T-cell (primary cell): ENCODE data around the gene DBN1. TPM values are rescaled to one million over a fixed set of nuclear protein-coding genes. Genes with fewer than 3 reads are reported as not detected.

Experiments
- ATAC-seq, 4 experiments: fragments of 200-7000 bp in 3 of 4; fragments of 150-1000 bp in 1 of 4; cut with Tn5 transposase; replicated peaks in 1 of 4; 1 replicate in 3 of 4; 2 replicates in 1 of 4; pipeline ENCODE4 v1.10.0; 2021; ENCODE audit warnings: moderate library complexity in 3 of 4, mild to moderate bottlenecking in 2 of 4, moderate number of reproducible peaks in 1 of 4
- CTCF ChIA-PET, 2 donors: fragments of 300-600 bp; sonication (Branson Sonifier 250); formaldehyde crosslinking; loops; one replicate each; lab custom pipeline; 2022; ENCODE audit warnings: antibody characterized with exemption in 2 of 2; lab: Charles Lee
- POLR2A ChIA-PET, 2 donors: fragments of 300-600 bp; sonication (Branson Sonifier 250); formaldehyde crosslinking; loops; one replicate each; lab custom pipeline; 2022; ENCODE audit warnings: antibody characterized with exemption in 2 of 2; lab: Charles Lee
- DNase-seq, 35 experiments: peaks; one replicate each; pipeline versions ENCODE4 v3.0.0 to v3.0.0-alpha.2; 2013 to 2023
- H3K27ac ChIP-seq: one replicate; pipeline ENCODE4 v1.5.1; 2013; ENCODE audit warnings: low read length
- H3K27me3 ChIP-seq, 2 experiments: replicated peaks in 1 of 2; 1 replicate in 1 of 2; 2 replicates in 1 of 2; pipeline versions ENCODE4 v1.6.1 to v1.7.0; 2013; ENCODE audit warnings: low read length in 1 of 2, mixed read lengths in 1 of 2; ENCODE audit not compliant: control insufficient read depth in 2 of 2, insufficient read depth in 2 of 2; ENCODE audit errors: extremely low read depth in 1 of 2
- H3K36me3 ChIP-seq, 2 donors: 1 replicate in 1 of 2; 2 replicates in 1 of 2; pipeline versions ENCODE4 v1.6.1 to v1.7.0; 2013; ENCODE audit warnings: low read length in 1 of 2; ENCODE audit not compliant: control insufficient read depth in 2 of 2, insufficient read depth in 1 of 2; ENCODE audit errors: extremely low read depth in 1 of 2
- H3K4me1 ChIP-seq, 2 experiments: 1 replicate in 1 of 2; 2 replicates in 1 of 2; pipeline versions ENCODE4 v1.6.1 to v1.7.0; 2013; ENCODE audit warnings: low read length in 2 of 2, mixed read lengths in 1 of 2; ENCODE audit not compliant: insufficient read depth in 2 of 2, control insufficient read depth in 1 of 2; ENCODE audit errors: extremely low read depth in 1 of 2
- H3K4me3 ChIP-seq, 2 donors: 1 replicate in 1 of 2; 2 replicates in 1 of 2; pipeline versions ENCODE4 v1.5.1 to v1.7.0; 2013; ENCODE audit warnings: mild to moderate bottlenecking in 2 of 2, low read length in 1 of 2, moderate library complexity in 1 of 2; ENCODE audit not compliant: control insufficient read depth in 1 of 2; ENCODE audit errors: extremely low read depth in 1 of 2
- H3K9me3 ChIP-seq: 2 replicates; pipeline ENCODE4 v1.7.0; 2013
- H3K27ac Mint-ChIP-seq, 2 donors: one replicate each; pipeline ENCODE4 v1.8.0; 2020 to 2021; ENCODE audit warnings: mild to moderate bottlenecking in 2 of 2, mixed read lengths in 2 of 2
- H3K27me3 Mint-ChIP-seq, 2 donors: one replicate each; pipeline ENCODE4 v1.8.0; 2021 to 2022; ENCODE audit warnings: mixed read lengths in 2 of 2
- H3K36me3 Mint-ChIP-seq: one replicate; pipeline ENCODE4 v1.8.0; 2021; ENCODE audit warnings: mixed read lengths
- H3K4me1 Mint-ChIP-seq, 3 donors: one replicate each; pipeline ENCODE4 v1.8.0; 2020 to 2022; ENCODE audit warnings: mixed read lengths in 3 of 3, mild to moderate bottlenecking in 1 of 3
- H3K4me3 Mint-ChIP-seq, 3 donors: one replicate each; pipeline ENCODE4 v1.8.0; 2020 to 2022; ENCODE audit warnings: mild to moderate bottlenecking in 3 of 3, mixed read lengths in 3 of 3, moderate library complexity in 3 of 3
- H3K9me3 Mint-ChIP-seq, 3 donors: one replicate each; pipeline ENCODE4 v1.8.0; 2020 to 2022; ENCODE audit warnings: mixed read lengths in 3 of 3
- WGBS: methylation state at CpG from one replicate; pipeline ENCODE4 v1.1.5; 2013; ENCODE audit warnings: missing lambda C conversion rate; ENCODE audit not compliant: insufficient coverage; 5-methylcytosine and 5-hydroxymethylcytosine counted together
- total RNA-seq, 35 experiments: library from RNA in 6 of 35; stranded (reverse) in 6 of 35; fragments of 120-200 nt in 1 of 35; gene quantifications; one replicate each; pipeline versions ENCODE4 v1.2.1 to v1.2.4 and lab custom pipeline; 2013 to 2026

The DBN1 gene
- total RNA-seq, 5 donors from 2014 or later (not counting 1 experiment from before 2014, with no cell fraction given): 11.6 to 41.3 (median 21.1) TPM

- Histone ChIP-seq H3K9me3 (no peaks in the 10 kb centered on the region), H3K27me3 (no peaks in the 10 kb centered on the region), H3K36me3 (peaks cover 15 to 66% of the 10 kb centered on the region in 2 donors), H3K4me3 (peak overlapping the region; percentile 90 to 92), H3K4me1 (peaks cover 8 to 47% of the 10 kb centered on the region in 2 experiments), H3K27ac (no peak overlapping the region)
- 56% methylated on average over 4 of the region's 7 CpGs for WGBS
- peaks cover 41% of the 10 kb centered on the region for H3K36me3 Mint-ChIP-seq
- no peaks in the 10 kb centered on the region for H3K27me3 Mint-ChIP-seq
- H3K27ac Mint-ChIP-seq: peak overlapping the region; percentile 4 to 52
- no peak for ATAC-seq
- DNase-seq: no peak
- CTCF ChIA-PET: interaction anchor here in 1 of 2 donors (0.6 kb wide), 1 partner anchor 24 kb away, joined by 6 read pairs; no protein-coding TSS in a partner anchor
- no peaks in the 10 kb centered on the region for H3K9me3 Mint-ChIP-seq
- POLR2A ChIA-PET: no interaction called here
- peak overlapping the region; percentile 93 to 99 (median 95) for H3K4me3 Mint-ChIP-seq
- H3K4me1 Mint-ChIP-seq: peaks cover 37 to 45% (median 43%) of the 10 kb centered on the region in 3 donors
Observed at GRCh38 chr5:177515580-177515979, 42.1 kb upstream of the DBN1 start.

DNA sequence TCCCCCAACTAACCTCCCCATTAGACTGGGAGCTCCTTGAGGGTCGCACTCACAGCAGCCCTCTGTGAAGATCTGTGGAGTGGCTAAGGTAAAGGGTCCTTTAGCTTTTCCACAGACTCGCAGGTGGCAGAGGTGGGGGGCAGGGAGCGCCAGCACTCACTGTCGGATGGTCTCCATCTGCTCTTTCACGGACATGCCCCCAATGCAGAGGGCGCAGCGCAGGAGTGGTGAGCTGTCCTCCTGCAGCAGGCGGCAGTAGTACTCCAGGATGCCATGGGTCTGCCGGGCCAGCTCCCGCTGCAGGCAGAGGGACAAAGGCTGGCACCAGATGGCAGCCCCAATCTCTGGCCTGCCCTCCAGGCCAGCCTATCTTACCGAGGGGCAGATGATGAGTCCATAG lies 41.1 kb upstream of the DBN1 start:
- no peak overlapping the region for H3K27ac Mint-ChIP-seq
- Histone ChIP-seq H3K27me3 (no peaks in the 10 kb centered on the region), H3K27ac (no peak overlapping the region), H3K4me3 (no peak overlapping the region), H3K36me3 (peaks cover 17 to 60% of the 10 kb centered on the region in 2 donors), H3K9me3 (no peaks in the 10 kb centered on the region), H3K4me1 (peaks cover 10 to 44% of the 10 kb centered on the region in 2 experiments)
- peaks cover 36% of the 10 kb centered on the region for H3K36me3 Mint-ChIP-seq
- H3K9me3 Mint-ChIP-seq: no peaks in the 10 kb centered on the region
- CTCF ChIA-PET: no interaction called here
- ATAC-seq: no peak
- no peak for DNase-seq
- POLR2A ChIA-PET: no interaction called here
- H3K4me3 Mint-ChIP-seq: peak overlapping the region in 1 of 3 donors; percentile 93
- peaks cover 30 to 38% (median 38%) of the 10 kb centered on the region in 3 donors for H3K4me1 Mint-ChIP-seq
- no peaks in the 10 kb centered on the region for H3K27me3 Mint-ChIP-seq
- over 99% methylated on average over 11 of the region's 11 CpGs for WGBS

DNA sequence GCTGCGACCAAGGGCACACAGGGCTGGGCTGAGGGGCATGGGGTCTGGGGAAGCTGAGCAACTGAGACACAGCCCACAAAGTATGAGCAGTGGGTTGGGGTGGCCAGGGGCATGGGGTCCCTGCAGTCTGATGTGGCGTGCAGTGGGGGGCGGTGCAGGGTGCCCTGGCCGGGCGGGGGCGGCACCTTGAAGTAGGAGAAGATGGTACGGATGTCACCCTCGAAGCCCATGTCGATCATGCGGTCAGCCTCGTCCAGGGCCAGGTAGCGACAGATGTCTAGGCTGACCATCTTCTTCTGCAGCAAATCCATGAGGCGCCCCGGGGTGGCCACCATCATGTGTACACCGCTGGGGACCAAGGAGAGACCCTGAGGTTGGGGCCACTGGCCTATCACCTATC lies 40.1 kb upstream of the DBN1 start:
- ATAC-seq (no peak), DNase-seq (no peak)
- H3K4me1 Mint-ChIP-seq: peaks cover 23 to 41% (median 33%) of the 10 kb centered on the region in 3 donors
- Histone ChIP-seq H3K36me3 (peaks cover 17 to 56% of the 10 kb centered on the region in 2 donors), H3K27me3 (no peaks in the 10 kb centered on the region), H3K9me3 (no peaks in the 10 kb centered on the region), H3K4me1 (peaks cover 10 to 48% of the 10 kb centered on the region in 2 experiments), H3K27ac (no peak overlapping the region), H3K4me3 (no peak overlapping the region)
- no peaks in the 10 kb centered on the region for H3K9me3 Mint-ChIP-seq
- WGBS: 98% methylated on average over 15 of the region's 15 CpGs
- H3K27me3 Mint-ChIP-seq: no peaks in the 10 kb centered on the region
- H3K4me3 Mint-ChIP-seq: no peak overlapping the region
- ChIA-PET CTCF (no interaction called here), POLR2A (no interaction called here)
- peaks cover 36% of the 10 kb centered on the region for H3K36me3 Mint-ChIP-seq
- H3K27ac Mint-ChIP-seq: no peak overlapping the region

- ChIA-PET CTCF (no interaction called here), POLR2A (no interaction called here)
- Mint-ChIP-seq H3K4me1 (peaks cover 23 to 41% (median 33%) of the 10 kb centered on the region in 3 donors), H3K4me3 (no peak overlapping the region), H3K9me3 (no peaks in the 10 kb centered on the region), H3K27ac (no peak overlapping the region), H3K36me3 (peaks cover 36% of the 10 kb centered on the region), H3K27me3 (no peaks in the 10 kb centered on the region)
- no peaks in the 10 kb centered on the region for H3K27me3 ChIP-seq
- ATAC-seq (no peak), DNase-seq (no peak)
- WGBS: 98% methylated on average over 15 of the region's 16 CpGs
- H3K36me3 ChIP-seq: peaks cover 17 to 56% of the 10 kb centered on the region in 2 donors
- H3K4me3 ChIP-seq: no peak overlapping the region
- H3K4me1 ChIP-seq: peaks cover 10 to 48% of the 10 kb centered on the region in 2 experiments
- no peaks in the 10 kb centered on the region for H3K9me3 ChIP-seq
- H3K27ac ChIP-seq: no peak overlapping the region
Observed at GRCh38 chr5:177512736-177513380, 39.4 kb upstream of the DBN1 start.

GRCh38 chr5:177511796-177512675 lies 38.6 kb upstream of the DBN1 start:
- peaks cover 21 to 35% (median 33%) of the 10 kb centered on the region in 3 donors for H3K4me1 Mint-ChIP-seq
- no peak overlapping the region for H3K4me3 Mint-ChIP-seq
- peaks cover 10 to 42% of the 10 kb centered on the region in 2 experiments for H3K4me1 ChIP-seq
- H3K36me3 ChIP-seq: peaks cover 17 to 56% of the 10 kb centered on the region in 2 donors
- WGBS: 96% methylated on average over 25 of the region's 34 CpGs
- ATAC-seq: no peak
- no peak for DNase-seq
- POLR2A ChIA-PET: no interaction called here
- no peak overlapping the region for H3K27ac ChIP-seq
- peaks cover 36% of the 10 kb centered on the region for H3K36me3 Mint-ChIP-seq
- CTCF ChIA-PET: no interaction called here
- no peaks in the 10 kb centered on the region for H3K27me3 ChIP-seq
- no peaks in the 10 kb centered on the region for H3K9me3 ChIP-seq
- no peaks in the 10 kb centered on the region for H3K9me3 Mint-ChIP-seq
- H3K4me3 ChIP-seq: no peak overlapping the region
- H3K27ac Mint-ChIP-seq: no peak overlapping the region
- H3K27me3 Mint-ChIP-seq: no peaks in the 10 kb centered on the region

- H3K36me3 Mint-ChIP-seq: peaks cover 31% of the 10 kb centered on the region
- H3K27ac Mint-ChIP-seq: peak overlapping the region in 1 of 2 donors; percentile 39
- Histone ChIP-seq H3K9me3 (no peaks in the 10 kb centered on the region), H3K27ac (no peak overlapping the region), H3K36me3 (peaks cover 17 to 56% of the 10 kb centered on the region in 2 donors), H3K27me3 (no peaks in the 10 kb centered on the region), H3K4me3 (no peak overlapping the region), H3K4me1 (peaks cover 8 to 38% of the 10 kb centered on the region in 2 experiments)
- no peak overlapping the region for H3K4me3 Mint-ChIP-seq
- H3K9me3 Mint-ChIP-seq: no peaks in the 10 kb centered on the region
- 93% methylated on average over 4 of the region's 5 CpGs for WGBS
- peaks cover 13 to 27% (median 26%) of the 10 kb centered on the region in 3 donors for H3K4me1 Mint-ChIP-seq
- CTCF ChIA-PET: no interaction called here
- ATAC-seq (no peak), DNase-seq (no peak)
- no peaks in the 10 kb centered on the region for H3K27me3 Mint-ChIP-seq
- POLR2A ChIA-PET: no interaction called here
Observed at GRCh38 chr5:177511181-177511580, 37.7 kb upstream of the DBN1 start.
